Raji (cell line): ENCODE results near the gene CRHR2.
A peak's percentile ranks its signal among the peaks of the same experiment; 100 is the strongest.

ENCODE experiments used
- POLR2A ChIP-seq: IDR thresholded peaks from 2 replicates; pipeline ENCODE4 v1.6.1; 2011; ENCODE audit warnings: low read depth, low read length, control low read depth; ENCODE audit not compliant: insufficient read depth

Gene CRHR2

DNA sequence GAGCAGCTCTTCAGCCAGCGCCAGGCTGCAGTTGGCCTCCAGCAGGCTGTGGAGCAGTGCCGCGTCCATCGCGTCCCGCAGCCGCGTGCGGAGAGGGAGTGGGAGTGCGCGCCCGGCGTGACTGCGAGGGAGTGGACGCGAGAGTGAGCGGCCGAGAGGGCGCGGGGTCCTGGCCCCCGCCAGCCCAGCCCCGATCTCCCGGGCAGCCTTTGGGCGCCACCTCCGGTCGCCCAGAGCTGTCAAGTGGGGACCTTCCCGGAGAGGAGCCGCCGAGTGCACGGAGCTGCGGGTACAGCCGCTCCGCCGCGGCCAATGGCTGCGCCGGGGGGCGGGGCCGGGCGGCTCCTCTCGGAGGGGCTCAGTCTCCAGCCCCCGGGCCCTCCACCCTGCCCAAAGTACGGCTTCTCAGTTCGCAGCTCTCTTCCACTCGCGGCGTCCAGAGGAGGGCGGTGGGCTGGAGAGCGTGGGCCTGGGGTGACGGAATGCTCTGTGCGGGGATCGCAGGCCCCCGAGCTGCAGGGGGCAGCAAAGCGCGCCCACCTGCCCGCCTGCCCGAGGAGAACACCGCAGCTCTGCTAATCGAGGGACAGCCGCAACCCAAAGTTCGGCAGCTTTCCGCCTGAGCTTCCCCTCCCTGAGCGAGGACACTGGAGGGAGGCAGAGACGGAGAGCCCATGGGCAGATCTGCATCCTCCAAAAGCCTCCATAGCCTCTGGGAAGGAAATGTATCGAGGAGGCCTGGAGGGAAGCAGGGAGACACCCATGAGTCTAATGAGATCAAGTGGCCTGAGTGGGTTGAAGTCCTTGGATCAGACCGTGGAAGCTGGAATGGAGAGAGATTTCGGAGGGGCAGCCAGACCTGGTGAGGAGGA, at the start of gene CRHR2:
Gene CRHR2 (minus strand): TSS at position 245 of the 872 bp plus-strand sequence. CDS start 176 bp downstream, at position 69.
- no peak for TF ChIP-seq POLR2A

DNA sequence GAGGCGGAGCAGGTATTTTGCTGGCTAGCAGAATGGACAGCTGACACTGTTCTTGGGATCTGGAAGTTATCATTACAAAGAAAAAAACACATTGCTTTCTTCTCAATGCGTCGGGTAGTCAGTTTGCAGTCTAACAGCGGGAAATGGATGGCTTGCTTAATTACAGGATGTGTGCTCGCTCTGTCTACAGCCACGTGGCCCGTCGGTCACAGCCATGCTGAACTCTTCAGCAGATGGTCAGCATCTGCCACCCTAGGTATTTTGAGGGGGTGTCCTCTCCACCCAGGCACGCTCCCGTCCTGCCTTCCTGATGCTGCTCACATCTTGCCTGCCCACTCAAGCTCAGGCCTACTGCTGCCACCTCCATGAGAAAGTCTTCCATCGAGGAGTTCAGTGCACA, 49.3 kb upstream of the CRHR2 start:
- TF ChIP-seq POLR2A = no peak

DNA sequence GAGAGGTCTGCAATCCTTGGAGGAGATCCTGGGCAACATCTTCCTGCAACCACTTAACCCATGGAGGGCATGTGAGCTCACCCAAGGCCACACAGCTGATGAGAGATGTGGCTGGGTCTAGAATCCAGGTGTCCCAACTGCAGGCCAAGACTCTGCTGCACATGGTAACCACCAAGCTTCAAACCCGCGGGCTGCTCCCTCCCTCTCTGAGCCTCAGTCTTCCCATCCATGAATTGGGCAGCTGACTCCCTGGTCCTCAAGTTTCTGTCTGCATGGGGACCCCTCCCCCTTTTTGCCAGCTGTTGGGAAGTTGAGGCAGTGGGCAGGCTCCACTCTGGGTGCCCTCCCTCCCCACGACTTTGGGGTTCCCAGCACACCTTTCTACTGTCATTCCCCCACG, 48.7 kb upstream of the CRHR2 start:
- no peak for TF ChIP-seq POLR2A

DNA sequence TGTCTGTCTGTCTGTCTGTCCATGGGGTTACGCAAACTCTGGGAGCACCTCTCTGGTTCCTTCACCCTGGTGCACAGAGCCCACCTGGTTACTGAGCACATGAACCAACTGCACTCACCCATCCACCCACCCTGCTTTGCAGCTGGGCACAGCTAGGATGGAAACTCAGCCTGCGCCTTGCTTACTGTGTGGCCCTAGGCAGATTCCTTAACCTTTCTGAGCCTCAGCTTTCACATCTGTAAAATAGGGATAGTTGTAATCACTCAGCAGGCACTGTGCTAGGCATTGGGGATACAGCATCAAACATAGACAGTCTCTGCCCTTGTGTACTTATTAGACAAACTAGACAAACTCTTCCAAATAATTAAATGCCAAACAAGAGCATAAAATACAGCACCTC, 47.8 kb upstream of the CRHR2 start:
- no peak for TF ChIP-seq POLR2A

DNA sequence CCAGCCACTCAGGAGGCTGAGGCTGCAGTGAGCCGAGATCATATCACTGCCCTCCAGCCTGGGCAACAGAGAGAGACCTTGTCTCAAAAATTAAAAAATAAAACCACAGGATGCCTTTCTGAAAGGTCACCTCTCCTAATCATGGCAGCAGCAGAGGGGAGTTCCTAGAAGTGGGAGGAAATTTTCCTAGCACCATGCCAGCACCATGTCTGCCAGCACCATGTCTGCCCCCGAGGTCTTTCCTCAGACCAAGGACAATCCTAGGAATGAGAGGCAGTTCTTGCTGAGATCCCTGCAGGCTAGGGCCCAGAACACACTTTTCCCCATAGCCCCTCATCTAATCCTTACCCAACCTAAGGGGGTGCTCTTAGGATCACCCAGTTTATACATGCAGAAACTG, 47.4 kb upstream of the CRHR2 start:
- no peak for TF ChIP-seq POLR2A

DNA sequence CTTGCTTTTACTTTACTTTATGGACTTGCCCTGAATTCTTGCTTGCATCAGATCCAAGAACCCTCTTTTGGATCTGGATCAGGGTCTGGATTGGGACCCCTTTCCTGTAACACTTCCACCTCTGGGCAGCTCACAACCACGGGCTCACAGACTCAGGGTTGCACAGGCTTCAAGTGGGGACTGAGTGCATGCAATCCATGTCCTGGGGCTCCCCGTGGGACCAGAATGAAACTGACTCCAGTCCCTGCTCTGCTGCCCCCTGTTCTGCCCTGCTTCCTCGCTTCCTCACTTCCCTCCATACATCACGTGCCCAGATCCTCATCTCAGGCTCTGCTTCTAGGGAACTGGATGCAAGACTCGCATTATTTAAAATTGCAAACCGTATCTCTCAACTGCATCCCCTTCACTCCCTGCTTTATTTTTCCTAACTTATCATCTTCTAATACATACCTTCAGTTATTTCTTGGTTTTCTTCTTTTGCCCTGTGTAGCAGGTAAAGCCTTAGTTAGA, 46.4 kb upstream of the CRHR2 start:
- TF ChIP-seq POLR2A = no peak

DNA sequence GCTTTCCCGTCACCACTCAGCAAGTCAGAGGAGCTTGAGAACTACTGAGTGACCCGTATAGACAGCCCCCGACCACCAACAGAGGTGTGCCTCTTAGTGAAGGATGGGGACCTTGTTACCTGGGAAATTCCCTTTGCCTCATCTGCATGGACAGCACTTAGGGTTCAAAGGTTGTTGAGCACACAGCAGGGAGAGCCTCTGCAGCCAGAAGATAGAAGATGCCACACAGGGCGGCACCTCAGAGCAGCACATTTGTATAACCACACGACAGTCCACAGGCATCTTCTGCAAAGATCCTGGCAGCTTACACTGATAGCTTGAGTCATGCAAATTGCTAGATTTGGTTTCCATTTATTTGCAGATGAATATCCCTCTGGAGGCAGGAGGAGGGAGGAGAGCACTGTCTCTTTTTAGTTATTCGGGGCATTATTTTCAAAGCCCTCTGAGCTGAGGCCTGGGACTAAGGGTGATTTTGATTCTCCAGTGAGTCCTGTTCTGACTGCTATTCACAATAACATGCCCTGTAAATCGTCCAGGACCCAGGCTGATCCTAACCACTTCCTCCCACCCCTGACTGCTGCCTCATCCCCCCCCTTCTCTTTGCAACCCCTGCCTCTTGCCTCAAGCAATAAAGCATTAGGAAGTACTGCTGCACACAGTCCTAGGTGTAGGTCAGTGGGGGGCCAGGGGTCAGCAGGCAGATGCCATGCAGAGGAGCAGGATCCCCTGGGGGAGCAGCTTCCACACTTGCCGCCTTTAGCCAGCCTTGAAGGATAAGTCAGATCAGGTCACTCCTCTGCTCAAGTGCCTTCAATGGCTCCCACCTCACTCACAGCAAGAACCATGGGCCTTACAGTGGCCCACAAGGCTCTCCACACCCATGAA, 45.0 kb upstream of the CRHR2 start:
- peak; percentile 66 for TF ChIP-seq POLR2A

DNA sequence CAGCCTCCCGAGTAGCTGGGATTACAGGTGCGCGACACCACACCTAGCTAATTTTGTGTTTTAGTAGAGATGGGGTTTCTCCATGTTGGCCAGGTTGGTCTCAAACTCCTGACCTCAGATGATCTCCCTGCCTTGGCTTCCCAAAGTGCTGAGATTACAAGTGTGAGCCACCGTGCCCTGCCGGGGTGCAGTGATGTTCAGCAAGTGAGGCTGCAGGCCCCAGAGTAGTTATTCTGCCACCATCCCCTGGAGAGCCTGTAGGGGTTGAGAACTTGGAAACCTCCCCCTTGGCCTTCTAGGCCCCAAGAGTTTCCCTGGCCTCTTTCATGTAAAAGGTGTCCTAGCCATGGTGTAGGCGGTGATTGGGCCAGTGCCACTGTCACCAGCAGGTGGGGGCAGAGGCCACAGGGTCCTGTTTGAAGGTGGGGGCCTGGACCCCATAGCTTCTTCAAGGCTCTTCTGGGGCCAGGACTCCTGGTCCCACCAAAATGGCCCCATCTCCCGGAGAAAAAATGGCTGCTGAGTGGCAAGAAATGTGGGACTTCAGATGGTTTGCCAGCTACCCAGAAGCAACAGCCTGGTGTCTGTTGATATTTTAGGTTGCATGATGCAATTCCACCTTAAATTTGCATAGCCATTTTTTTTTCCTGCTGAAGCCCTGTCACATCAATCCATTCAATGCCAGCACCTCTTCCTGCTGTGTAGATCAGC, 44.2 kb upstream of the CRHR2 start:
- TF ChIP-seq POLR2A = no peak

DNA sequence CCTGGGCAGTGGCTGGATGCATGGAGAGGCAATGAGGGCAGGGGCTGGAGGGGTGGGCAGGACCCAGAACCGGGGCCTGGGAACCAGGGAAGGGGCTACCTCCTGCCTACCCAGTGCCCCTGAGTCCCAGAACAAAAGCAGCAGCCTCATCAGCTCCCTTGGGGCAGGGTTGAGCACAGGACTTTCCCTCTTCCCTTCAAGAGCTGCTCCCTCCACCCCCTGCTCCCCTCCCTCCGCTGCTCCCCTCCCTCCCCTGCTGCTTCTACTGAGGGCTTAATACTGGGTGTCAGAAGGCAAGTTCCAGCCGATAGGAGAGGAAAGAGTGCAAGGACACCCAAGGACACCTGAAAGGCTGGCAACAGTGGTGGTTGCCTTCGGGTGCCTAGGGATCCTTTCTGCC, 41.5 kb upstream of the CRHR2 start:
- TF ChIP-seq POLR2A = no peak

DNA sequence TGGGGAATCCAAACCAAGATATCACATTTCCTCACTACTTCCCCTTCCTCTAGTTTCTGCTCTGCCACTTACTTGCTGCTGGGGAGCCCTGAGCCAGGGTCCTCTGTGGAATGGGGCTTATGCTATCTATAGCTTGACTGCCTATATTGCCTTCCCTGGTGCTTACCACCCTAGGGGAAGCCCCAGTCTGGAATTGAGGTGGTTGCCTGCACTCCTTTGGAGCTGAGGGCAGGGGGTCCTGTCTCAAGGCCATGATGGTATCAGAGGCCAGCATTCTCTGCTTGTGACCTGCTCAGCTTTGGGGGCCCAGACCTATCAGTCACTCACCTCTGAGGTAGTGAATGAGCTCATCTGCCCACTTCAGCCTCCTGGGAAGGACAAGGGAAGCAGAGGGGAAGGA, 40.4 kb upstream of the CRHR2 start:
- no peak for TF ChIP-seq POLR2A

DNA sequence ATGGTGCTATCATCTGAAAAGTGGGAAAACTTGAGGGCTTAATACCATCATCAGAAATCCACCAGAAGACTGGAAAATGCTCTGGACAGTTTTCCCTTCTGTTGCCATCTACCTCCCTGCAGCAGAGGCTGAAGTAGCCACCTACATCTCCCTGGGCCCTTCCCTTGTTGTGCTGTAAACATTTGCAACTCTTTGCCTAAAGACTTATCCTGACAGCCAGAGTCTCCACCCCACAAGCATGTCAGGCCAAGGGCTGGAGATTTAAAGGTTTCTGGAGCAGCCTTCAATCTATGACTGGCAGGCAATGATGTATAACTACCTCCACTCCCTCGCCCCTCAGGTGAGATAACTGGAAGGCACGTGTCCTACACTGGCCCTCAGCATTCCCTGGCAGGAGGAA, 39.9 kb upstream of the CRHR2 start:
- no peak for TF ChIP-seq POLR2A

DNA sequence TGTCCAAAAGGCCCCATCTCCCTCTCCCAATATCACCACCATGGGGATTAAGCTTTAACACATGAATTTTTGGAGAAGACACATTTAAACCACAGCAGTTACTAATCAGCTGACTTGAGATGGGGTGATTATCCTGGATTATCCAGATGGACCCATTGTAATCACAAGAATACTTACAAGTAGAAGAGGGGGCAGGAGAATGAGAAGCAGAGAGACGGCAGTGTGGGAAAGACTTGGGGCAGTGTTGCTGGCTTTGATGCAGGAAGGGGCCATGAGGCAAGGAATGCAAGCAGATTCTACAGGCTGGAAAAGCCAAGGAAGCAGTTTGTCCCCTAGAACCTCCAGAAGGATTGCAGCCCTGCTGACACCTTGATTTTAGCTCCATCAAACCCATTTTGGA, 39.0 kb upstream of the CRHR2 start:
- TF ChIP-seq POLR2A = no peak

DNA sequence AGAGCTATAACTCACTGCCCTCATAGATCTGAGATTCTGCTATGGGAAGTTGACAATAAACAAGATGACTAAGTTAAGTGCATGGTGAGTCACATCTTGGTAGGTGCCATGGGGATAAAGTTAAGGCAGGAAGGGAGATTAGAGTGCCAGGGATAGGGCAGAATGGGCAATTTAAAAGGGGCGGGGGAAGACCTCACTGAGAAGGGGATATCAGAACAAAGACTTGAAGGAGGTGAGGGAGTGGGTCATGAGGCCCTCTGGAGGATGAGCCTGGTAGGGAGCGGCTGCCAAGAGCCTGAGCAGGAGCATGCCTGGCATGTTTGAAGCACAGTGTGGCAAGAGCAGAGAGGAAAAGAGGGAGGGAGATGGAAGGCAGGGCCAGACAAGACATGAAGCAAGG, 34.9 kb upstream of the CRHR2 start:
- TF ChIP-seq POLR2A = no peak

DNA sequence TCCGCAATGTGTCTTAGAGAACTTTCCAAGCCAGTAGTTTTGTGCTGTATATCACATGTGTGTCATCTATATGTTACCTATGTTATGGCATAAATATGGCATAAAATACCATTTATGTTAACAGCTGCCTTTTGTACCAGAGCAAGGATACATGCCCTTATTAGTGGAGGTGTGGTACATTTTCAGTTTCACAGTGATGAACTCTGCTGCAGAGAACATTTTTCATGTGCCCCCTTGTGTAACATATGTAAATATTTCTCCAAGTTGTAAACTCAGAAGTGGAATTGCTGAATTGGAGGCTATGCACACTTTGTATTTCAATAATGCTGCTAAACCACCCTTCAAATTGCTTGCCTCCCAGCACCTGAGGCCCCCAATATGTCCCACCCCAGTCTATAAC, 31.9 kb upstream of the CRHR2 start:
- TF ChIP-seq POLR2A = no peak

DNA sequence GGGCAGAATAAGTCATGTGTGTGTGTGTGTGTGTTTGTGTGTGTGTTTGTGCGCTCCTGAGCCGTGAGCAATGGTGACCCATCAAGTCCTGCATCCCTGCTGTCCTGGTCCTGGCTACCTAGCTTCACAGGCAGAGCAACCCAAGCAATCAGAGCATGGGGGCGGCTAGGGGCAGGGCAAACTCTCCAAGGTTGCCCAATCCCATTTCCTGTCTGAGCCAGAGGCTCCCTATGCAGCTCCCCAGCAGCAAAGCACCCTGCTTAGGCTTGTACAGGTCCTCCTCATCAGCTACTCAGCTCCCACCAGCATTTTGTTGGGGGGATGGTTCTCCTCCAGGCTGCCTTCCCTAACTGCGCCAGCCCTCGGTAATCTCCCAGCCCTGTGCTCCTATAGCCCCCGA, 31.1 kb upstream of the CRHR2 start:
- no peak for TF ChIP-seq POLR2A
